GM19372 (cell line): ENCODE data around the gene DIMT1.
A peak's percentile ranks its signal among the peaks of the same experiment; 100 is the strongest.

Experiments used
- ATAC-seq: cut with Tn5 transposase; IDR thresholded peaks from one replicate; pipeline ENCODE4 v1.9.1; 2021; ENCODE audit warnings: mild to moderate bottlenecking, low read depth, moderate library complexity; ENCODE audit not compliant: unreplicated experiment

The DIMT1 gene

DNA sequence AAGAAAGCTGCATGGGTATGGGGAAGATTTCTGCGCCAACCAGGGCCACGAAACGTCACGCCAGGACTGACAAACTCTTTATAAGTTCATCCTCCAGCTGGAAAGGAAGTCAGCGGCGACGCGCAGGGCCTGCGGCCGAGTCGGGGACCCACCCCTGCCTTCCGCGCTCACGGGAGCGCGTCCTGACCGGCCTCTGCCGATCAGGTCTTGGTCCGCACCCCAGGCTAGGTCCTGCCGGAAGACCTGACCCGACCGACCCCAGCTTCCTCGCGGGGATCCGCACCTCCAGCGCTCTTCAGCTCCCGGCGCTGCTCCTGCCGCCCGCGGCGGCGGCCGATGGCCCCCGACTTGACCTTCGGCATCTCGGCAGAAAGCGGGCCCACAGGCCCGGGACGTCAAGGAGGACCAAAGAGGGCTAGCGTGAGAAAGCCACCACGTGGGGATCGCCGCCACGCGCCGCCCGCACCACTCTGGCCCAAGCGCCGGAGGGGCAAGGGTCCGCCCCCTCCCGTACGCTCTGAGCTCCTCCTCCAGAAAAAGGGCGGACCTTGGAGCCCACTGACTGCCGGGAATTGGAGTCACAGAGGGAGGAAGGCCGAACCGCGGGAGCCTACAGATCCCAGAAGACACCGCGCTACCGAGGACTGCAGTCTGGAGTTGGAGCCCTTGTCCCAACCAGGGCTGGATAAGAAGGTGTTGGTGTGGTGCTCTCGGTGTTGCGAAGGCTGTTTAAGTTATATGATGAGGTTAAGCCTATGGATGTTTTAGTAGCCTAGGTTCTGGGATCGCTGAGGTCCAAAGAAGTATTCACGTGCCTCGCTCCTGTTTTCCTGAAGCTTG is at the start of gene DIMT1:
Gene DIMT1, minus strand, starts transcription at position 495 of the 840 bp plus-strand sequence. Its CDS starts 133 bp downstream, at position 362.
- peak; percentile 93 for ATAC-seq

DNA sequence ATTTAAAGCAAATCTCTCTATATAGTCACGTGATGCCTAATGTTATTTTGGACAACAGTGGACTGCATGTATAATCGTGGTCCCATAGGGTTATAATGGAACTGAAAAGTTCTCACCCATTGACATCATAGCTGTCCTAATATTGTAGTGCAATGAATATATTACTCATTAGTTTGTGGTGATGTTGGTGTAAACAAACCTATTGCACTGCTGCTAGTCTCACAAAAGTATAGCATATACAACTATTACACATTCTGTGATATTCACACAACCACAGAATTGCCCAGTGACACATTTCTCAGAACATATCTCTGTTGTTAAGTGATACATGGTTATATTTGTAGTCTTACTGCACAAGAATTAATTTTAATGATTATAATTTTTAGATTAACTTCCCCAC is 46.6 kb upstream of the DIMT1 start:
- no peak for ATAC-seq

DNA sequence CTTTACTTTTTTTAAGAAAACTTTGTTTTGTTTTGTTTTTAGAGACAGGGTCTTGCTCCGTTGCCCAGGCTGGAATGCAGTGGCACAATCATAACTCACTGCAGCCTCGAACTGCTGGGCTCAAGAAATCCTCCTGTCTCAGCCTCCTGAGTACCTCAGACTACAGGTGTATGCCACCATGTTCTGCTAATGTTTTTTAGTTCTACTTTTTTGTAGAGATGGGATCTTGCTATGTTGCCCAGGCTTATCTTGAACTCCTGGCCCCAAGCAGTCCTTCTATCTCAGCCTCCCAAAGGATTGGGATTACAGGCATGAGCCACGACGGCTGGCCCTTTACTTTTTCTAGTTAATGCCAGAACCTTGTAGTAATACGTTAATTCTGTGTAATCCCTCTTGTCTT is 44.8 kb upstream of the DIMT1 start:
- ATAC-seq: no peak

DNA sequence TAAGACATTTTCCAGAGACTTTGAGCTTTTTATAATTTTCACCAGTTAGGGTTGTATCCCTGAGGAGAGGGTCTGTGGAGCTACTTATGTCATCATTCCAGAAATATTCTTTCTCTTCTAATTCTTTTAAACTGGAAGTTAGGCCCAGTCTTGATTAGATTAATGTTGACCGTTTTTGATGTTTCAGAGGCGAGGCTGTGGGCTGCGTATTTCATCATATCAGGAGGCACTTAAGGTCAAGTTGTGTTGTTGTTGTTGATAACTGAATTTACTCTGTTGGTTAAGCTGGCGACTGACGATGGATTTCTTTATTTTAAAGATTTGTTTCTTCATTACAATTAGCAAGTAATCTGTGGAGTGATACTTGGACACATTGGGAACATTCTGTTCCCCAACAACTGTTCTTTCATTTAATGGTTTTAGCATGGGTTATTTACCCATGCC is 28.9 kb upstream of the DIMT1 start:
- ATAC-seq: no peak

DNA sequence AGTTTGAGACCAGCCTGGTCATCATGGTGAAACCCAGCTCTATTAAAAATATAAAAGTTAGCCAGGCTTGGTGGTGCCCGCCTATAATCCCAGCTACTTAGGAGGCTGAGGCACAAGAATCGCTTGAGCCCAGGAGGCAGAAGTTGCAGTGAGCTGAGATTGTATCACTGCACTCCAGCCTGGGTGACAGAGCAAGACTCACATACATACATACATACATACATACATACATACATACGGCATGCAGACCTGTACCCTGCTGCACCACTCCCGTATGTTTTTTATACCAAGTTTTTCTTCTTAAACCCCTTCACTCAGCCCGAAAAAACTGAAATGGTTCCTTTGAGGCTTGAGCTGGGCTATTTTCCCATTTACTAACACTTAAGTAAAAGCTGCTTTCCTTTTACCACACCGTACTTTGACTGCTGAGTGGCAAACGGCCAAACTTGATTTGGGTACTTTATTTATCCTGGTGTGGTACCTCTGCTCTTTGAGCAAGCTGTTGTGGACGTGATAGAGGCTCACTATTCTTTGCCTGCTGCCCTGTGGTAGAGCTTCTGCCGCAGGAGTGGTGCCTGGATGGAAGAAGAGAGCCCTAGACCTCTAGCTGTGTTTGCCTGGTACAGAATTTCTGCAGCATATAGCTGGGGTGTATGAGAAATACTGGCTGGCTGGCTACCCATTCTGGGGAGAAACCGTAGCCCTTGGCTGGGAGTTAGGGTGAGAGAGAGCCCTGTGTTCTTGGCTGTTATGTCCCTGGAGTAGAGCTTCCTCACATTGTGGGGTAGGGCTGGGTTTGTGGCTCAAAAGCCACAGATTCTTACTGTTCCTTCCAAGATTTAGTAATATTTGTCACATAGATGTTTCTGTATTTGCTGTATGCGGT is 28.3 kb upstream of the DIMT1 start:
- ATAC-seq: no peak

DNA sequence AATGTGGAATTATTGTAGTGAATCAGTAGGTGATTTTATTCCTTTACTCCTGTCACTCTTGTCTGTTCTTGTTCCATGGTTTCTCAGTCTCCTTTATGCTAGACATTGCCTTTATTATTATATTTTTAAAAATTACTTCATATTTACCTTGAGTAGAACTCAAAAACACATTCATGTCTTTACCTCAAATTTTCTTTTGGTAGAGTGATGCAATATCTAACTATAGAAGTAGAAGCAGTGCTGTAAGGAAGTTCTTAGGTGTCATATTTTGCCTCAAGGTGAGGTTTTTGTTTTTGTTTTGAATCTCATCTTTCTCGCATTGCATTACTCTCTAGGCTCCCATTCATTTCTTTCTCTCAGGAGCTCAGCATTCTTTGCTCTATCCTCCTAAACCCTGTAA is 21.1 kb upstream of the DIMT1 start:
- ATAC-seq: no peak

DNA sequence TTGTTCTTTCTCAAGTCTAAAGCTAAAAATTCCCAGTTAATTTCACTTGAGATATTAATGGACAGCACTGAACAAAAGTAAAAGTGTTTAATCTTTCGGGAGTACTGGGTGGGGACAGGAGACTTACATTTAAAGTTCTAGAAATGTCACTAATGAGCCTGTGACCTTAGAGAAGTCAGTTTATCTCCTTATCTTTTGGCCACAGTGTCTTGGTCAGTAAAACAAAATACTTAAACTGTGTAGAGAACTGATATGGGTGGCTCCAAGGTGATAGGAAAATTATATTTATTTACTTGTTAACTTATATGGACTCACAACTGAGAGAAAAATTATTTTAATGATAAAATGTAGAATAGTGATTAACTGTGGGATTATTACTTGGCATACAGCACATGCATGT is 17.7 kb upstream of the DIMT1 start:
- no peak for ATAC-seq

DNA sequence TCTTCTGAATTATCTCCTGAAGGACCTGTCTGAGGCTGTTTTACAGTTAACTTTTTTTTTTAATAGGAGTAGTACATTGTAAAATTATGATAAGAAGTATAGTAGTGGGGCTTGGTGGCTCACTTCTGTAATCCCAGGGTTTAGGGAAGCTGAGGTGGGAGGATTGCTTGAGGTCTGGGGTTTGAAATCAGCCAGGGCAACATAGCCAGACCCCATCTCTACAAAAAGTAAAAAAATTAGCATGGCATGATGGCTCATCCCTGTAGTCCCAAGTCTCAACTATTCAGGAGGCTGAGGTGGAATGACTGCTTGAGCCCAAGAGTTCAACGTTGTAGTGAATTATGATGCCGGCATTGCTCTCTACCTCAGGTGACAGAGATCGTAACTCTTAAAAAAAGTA is 15.9 kb upstream of the DIMT1 start:
- no peak for ATAC-seq

DNA sequence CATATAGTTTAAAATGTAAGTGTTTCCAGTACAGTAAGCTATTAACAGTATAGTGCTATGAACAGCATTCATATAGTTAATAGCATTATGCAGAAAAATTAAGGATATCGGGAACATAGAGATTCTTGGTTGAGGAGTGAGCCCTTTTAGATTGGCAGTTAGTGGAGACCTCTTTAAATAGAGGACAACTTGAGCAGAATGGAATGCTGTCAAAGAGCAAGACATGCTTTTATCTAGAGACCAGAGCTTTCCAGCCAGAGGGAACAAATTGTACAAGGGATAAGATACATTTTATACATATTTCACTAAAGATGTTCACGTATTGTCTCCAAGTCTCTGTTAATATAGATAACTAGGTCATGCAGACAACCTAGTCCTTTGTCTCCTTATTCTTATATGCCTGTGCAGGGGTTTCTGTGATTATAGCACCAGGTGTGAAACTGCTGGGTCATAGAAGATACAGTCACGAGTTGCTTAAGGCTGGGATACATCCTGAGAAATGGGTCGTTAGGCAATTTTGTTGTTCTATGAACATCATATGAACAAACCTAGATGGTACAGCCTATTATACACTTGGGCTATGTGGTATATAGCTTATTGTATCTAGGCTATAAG is 14.9 kb upstream of the DIMT1 start:
- no peak for ATAC-seq

DNA sequence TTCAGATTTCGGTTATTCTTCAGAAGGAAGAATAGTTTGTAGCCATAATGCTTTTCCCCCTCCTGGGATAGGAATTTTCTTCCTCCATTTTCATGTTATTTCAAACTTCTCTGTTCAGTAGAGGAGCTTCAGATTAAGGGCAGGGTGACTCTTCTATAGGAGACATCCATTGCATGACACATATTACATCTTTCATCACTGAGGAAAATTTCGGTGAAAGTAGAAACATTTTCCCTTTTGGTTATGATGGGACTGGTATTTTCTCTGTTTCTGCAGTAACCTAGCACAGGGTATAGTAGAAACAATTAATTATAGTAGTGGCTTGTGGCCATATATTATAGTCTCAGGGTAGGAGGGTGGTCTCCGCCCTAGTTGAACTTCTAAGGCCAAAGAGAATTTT is 10.0 kb upstream of the DIMT1 start:
- ATAC-seq: no peak

DNA sequence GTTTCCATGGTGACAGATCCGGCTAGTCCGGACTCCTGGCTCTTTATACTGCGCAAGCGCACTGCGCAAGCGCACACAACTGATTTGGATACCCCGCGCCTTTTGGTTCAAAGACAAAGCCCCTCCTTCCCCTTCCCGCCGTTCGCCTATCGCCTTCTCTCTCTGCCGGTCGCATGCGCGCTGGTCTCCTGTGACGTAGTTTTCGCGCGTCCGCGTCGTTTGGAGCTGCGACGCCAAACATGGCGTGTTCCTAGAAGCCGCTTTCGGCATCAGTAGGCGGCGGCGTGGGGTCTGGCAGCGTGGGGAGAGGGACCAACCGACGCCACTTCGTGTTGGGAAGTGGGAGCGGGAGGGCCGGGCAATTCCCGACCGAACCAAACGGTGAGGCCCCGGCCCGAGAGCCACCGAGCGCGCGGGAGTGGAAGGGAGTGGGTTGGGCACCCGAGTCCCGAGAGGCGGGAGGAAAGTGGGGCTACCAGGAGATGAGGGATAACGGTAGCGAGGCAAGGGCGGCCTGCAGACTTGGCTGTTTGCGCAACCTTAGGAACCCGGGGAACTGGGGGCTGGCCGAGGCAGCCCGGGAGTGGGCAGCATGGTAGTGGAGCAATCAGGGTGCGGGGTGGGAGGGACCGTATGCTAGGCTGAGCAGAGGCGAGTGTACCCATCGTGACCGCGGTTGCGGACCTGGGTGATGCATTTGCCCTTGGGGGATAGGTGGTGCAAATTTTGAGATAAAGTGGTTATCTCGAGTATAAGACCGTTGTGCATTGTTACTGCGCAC is 9.0 kb upstream of the DIMT1 start, which contains the start of gene IPO11:
Gene IPO11, plus strand, starts transcription at position 215 of the 781 bp plus-strand sequence. CDS start 24,517 bp downstream, outside the sequence.
- ATAC-seq: peak; percentile 97

DNA sequence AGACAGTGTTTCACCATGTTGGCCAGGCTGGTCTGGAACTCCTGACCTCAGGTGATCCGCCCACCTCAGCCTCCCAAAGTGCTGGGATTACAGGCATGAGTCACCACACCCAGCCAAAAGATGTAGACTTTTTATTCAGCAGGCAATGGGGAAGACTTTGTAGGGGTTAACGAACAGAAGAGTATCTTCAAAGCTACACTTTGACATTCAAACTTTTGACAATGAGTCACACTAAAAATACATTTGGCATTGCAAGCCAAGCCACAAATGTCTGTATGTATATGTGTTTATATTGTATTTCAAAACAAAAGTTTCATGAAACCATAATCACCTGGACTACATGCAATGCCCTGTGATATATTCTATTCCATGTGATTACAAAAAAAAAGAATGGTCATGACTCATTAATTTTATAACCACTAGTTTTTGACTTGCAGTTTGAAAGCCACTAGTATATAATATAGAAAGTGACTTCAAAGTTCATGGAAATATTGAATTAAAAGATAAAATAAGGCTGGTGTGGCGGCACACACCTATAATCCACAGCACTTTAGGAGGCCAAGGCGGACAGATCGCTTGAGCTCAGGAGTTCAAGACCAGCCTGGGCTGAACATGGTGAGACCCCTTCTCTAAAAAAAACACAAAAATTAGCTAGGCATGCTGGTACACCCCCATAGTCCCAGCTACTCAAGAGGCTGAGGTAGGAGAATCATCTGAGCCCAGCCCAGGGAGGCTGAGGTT is 8.3 kb downstream of the DIMT1 start:
- no peak for ATAC-seq

DNA sequence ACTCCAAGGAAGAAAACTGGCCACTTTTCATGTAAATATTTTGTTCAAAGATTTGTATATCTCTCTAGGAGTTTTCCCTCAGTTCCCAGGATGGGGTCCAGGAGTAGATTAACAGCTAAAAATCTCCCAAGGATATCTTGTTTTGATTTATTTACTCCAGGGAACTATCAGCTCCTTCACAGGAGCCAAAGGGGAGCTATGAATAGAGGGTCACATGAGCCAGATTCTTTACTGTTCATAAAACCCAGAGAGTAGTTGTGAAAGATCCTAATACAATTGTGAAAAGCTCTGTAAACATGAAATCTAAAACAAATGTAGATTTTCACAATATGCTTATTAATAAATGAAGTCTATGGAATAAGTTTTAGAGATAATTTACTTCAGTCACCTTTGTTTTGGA is 16.9 kb downstream of the DIMT1 start:
- ATAC-seq: no peak

DNA sequence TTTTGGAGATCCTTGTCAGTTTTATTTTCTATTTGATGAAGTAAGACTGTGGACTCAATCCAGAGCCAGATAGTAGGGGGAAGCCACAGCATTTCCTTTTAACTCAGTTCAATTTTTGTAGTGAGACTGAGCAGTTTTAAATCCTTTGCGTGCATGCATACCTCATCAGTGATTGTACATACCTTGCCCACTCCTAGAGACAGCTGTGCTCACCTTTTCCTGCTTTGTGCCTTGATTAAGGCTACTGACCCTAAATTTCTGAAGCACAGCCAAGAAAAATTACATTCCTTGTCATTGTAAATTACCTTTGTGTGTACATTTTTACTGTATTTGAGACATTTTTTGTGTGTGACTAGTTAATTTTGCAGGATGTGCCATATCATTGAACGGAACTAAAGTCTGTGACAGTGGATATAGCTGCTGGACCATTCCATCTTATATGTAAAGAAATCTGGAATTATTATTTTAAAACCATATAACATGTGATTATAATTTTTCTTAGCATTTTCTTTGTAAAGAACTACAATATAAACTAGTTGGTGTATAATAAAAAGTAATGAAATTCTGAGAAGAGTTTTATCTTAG is 17.8 kb downstream of the DIMT1 start:
- ATAC-seq: no peak

DNA sequence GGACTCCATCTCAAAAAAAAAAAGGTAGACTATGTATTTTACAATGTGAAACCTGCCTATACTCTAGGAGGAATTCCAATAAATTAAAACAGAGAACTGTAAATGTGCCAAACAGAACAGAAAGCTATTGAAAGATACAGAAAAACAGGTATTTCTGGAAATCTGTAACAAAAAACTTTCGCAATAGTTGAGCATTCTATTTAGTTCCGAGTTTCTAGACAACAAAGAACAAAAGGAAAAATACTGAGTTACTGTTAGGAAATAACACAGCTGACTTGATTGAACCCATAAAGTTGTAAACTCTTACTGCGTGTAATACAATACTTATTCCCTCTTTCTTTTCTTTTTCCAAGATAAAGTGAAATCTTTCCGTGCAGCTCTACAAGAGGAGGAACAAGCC is 18.6 kb downstream of the DIMT1 start:
- ATAC-seq: no peak

DNA sequence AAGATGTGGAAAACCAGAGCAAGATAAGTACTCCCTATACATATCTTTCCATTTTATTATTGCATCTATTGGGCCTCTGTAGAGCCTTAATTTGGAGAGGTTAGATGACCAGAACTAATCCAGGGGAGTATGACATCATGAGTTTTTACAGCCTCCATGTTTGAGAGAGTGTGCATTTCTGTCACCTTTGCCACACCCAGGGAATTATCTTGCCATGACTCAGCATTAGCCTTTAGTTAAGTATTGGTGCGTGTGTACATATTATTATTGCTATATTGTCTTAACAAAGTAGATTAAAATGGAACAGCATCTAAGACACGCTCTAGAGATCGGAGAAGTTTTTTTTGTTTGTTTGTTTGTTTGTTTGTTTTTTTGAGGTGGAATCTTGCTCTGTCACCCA is 27.6 kb downstream of the DIMT1 start:
- no peak for ATAC-seq

DNA sequence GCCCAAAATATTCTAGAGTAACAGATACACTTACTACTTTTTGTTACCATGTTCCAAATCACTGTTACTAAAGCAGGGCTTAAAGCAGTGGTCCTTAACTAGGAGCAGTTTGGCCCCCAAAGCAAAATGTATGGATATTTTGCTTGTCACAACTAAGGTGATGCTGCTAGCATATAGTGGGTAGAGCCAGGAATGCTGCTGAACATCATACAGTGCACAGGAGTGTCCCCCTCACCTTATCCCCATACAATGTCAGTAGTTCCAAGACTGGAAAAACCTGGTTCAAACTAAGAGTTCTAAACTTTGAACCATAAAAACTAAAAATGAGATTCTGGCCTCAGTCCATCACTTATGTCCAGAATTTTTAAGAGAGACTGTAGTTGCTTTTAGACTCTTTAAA is 28.1 kb downstream of the DIMT1 start:
- ATAC-seq: no peak

DNA sequence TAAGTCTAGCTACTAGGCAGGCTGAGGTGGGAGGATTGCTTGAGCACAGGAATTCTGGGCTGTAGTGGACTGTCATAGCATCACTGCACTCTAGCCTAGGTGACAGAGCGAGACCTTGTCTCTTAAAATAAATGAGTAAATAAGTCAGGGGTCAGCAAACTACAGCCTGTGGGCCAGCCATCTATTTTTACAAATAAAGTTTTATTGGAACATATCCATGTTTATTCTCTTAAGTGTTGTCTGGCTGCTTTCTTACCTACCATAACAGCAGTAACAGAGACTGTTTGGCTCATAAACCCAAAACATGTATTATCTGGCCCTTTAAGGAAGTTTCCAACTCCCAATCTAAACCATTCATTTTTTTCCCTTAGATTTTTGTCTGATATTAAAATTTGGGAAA is 29.6 kb downstream of the DIMT1 start:
- ATAC-seq: no peak

DNA sequence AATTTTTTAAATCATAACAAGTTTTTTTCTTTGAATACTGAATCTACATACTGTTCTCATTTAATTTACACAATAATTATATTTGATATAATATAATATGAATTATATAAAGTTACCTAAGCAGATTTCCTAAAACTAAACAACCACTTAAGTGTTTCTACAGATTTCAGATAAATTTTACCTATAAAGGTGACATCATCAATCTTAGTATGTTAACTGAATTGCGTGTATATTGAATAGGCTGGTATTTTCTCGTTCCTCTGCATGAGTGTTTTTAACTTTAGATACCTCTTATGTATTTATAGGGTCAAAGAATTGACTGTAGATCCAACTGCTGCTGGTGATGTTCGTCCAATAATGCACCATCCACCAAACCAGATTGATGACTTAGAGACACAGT is 30.3 kb downstream of the DIMT1 start:
- no peak for ATAC-seq
